GM21423 (cell line): ENCODE results near the gene LRRC9.

Experiments
- ATAC-seq: cut with Tn5 transposase; IDR thresholded peaks from one replicate; pipeline ENCODE4 v1.9.1; 2021; ENCODE audit warnings: mild to moderate bottlenecking, moderate library complexity; ENCODE audit not compliant: unreplicated experiment

Gene LRRC9

GRCh38 chr14:60106339-60106738 is 186.4 kb downstream of the LRRC9 start:
- ATAC-seq, result no peak

GRCh38 chr14:60107477-60107876 is 187.5 kb downstream of the LRRC9 start:
- ATAC-seq, result no peak

GRCh38 chr14:60111732-60112131 is 191.8 kb downstream of the LRRC9 start:
- no peak for ATAC-seq
